Vagina (tissue), 2 donors: Measurements from ENCODE around the gene AEBP1.

Experiments used
- POLR2A ChIP-seq, 2 donors: fragments of 450-650 bp; IDR thresholded peaks; one replicate each; pipeline ENCODE4 v1.6.1; 2017; ENCODE audit warnings: antibody characterized with exemption in 2 of 2, mild to moderate bottlenecking in 2 of 2, moderate library complexity in 2 of 2
- POLR2AphosphoS5 ChIP-seq, 2 donors: sonication (generic); formaldehyde crosslinking; IDR thresholded peaks; one replicate each; pipeline ENCODE4 v1.9.0; 2017; ENCODE audit warnings: antibody characterized with exemption in 2 of 2, mild to moderate bottlenecking in 2 of 2, low read depth in 1 of 2; ENCODE audit not compliant: insufficient read depth in 1 of 2
- TF ChIP-seq, protein P1 (sequence below), 3 experiments: fragments of 450-650 bp in 2 of 3; fragments of 200-600 bp in 1 of 3; sonication (generic) in 1 of 3; IDR thresholded peaks; one replicate each; pipeline ENCODE4 v1.5.1; 2017 to 2019; ENCODE audit warnings: antibody characterized with exemption in 3 of 3, mild to moderate bottlenecking in 2 of 3, moderate library complexity in 2 of 3

- TF ChIP-seq, protein P1, sequence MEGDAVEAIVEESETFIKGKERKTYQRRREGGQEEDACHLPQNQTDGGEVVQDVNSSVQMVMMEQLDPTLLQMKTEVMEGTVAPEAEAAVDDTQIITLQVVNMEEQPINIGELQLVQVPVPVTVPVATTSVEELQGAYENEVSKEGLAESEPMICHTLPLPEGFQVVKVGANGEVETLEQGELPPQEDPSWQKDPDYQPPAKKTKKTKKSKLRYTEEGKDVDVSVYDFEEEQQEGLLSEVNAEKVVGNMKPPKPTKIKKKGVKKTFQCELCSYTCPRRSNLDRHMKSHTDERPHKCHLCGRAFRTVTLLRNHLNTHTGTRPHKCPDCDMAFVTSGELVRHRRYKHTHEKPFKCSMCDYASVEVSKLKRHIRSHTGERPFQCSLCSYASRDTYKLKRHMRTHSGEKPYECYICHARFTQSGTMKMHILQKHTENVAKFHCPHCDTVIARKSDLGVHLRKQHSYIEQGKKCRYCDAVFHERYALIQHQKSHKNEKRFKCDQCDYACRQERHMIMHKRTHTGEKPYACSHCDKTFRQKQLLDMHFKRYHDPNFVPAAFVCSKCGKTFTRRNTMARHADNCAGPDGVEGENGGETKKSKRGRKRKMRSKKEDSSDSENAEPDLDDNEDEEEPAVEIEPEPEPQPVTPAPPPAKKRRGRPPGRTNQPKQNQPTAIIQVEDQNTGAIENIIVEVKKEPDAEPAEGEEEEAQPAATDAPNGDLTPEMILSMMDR (IDR thresholded peaks at IDR 0.05) = no peak
- TF ChIP-seq POLR2AphosphoS5 (IDR thresholded peaks at IDR 0.05; ENCODE audit: insufficient read depth in 1 of 2, low read depth in 1 of 2) (no peak), POLR2A (IDR thresholded peaks at IDR 0.05) (no peak)
Observed at GRCh38 chr7:44138698-44139097, 34.6 kb downstream of the AEBP1 start.
